Fibroblast of lung (primary cell): ENCODE results near the gene COL18A1. TPM values are rescaled to one million over a fixed set of nuclear protein-coding genes. Genes with fewer than 3 reads are reported as not detected.

ENCODE experiments used
- DNase-seq, 2 donors: peaks; one replicate each; pipeline versions ENCODE4 v3.0.0 to v3.0.0-alpha.2; 2010; ENCODE audit warnings: low read depth in 2 of 2
- H2AFZ ChIP-seq: 2 replicates; pipeline ENCODE4 v1.5.1; 2012; ENCODE audit warnings: low read length, control low read depth, inconsistent platforms
- H3K27ac ChIP-seq: 2 replicates; pipeline ENCODE4 v1.5.1; 2011; ENCODE audit warnings: low read length, control low read depth; ENCODE audit not compliant: insufficient read depth
- H3K27me3 ChIP-seq: 2 replicates; pipeline ENCODE4 v1.5.1; 2011; ENCODE audit warnings: mild to moderate bottlenecking, low read length; ENCODE audit not compliant: control insufficient read depth, insufficient read depth
- H3K36me3 ChIP-seq: 2 replicates; pipeline ENCODE4 v1.5.1; 2011; ENCODE audit warnings: low read length; ENCODE audit not compliant: control insufficient read depth, insufficient read depth
- H3K4me1 ChIP-seq: 2 replicates; pipeline ENCODE4 v1.5.1; 2011; ENCODE audit warnings: low read length; ENCODE audit not compliant: control insufficient read depth, insufficient read depth; ENCODE audit errors: extremely low read depth
- H3K4me2 ChIP-seq: 2 replicates; pipeline ENCODE4 v1.5.1; 2011; ENCODE audit warnings: low read length, control low read depth; ENCODE audit not compliant: insufficient read depth; ENCODE audit errors: extremely low read depth
- H3K4me3 ChIP-seq, 4 experiments: fragments of 200-600 bp in 1 of 4; sonication (generic) in 1 of 4; replicated peaks in 1 of 4; 2 replicates each; pipeline ENCODE4 v1.5.1; 2011 to 2016; ENCODE audit warnings: low read length in 4 of 4, low read depth in 3 of 4, mild to moderate bottlenecking in 3 of 4, control low read depth in 2 of 4, inconsistent platforms in 1 of 4, mixed read lengths in 1 of 4; ENCODE audit not compliant: insufficient read depth in 1 of 4; ENCODE audit errors: control extremely low read depth in 1 of 4
- H3K79me2 ChIP-seq: 2 replicates; pipeline ENCODE4 v1.5.1; 2012; ENCODE audit warnings: mild to moderate bottlenecking, low read length, inconsistent platforms; ENCODE audit not compliant: control insufficient read depth, insufficient read depth
- H3K9ac ChIP-seq: 2 replicates; pipeline ENCODE4 v1.5.1; 2011; ENCODE audit warnings: mild to moderate bottlenecking, low read length, control low read depth; ENCODE audit not compliant: insufficient read depth
- H3K9me3 ChIP-seq: 2 replicates; pipeline ENCODE4 v1.5.1; 2012; ENCODE audit warnings: low read depth, low read length; ENCODE audit not compliant: control insufficient read depth, insufficient read depth
- H4K20me1 ChIP-seq: 2 replicates; pipeline ENCODE4 v1.5.1; 2011; ENCODE audit warnings: low read length; ENCODE audit not compliant: control insufficient read depth, insufficient read depth; ENCODE audit errors: extremely low read depth
- EZH2 ChIP-seq: IDR thresholded peaks from 2 replicates; pipeline ENCODE4 v1.5.1; 2012; ENCODE audit warnings: low read length, control low read depth, mild to moderate bottlenecking; ENCODE audit errors: missing control alignments
- polyA plus RNA-seq, 2 donors: library from polyadenylated mRNA; depleted of rRNA in 1 of 2; stranded (reverse) in 1 of 2; unstranded in 1 of 2; fragments of >200 nt; gene quantifications; 2 replicates each; pipeline ENCODE4 v1.2.1, GENCODE V29; 2011 to 2012; ENCODE audit warnings: missing spikeins in 1 of 2
- total RNA-seq: library from RNA; depleted of rRNA; stranded (reverse); fragments of >200 nt; gene quantifications from 2 replicates; pipeline ENCODE4 v1.2.1, GENCODE V29; 2014
- TF ChIP-seq, protein P1 (sequence below), 2 donors: IDR thresholded peaks in 1 of 2; conservative IDR thresholded peaks in 1 of 2; 1 replicate in 1 of 2; 2 replicates in 1 of 2; pipeline ENCODE4 v1.5.1; 2011 to 2012; ENCODE audit warnings: low read length in 2 of 2, control low read depth in 1 of 2, inconsistent platforms in 1 of 2, low read depth in 1 of 2, mild to moderate bottlenecking in 1 of 2

The COL18A1 gene
- total and polyA plus RNA-seq, 2 donors (not counting 1 experiment from before 2014, with no cell fraction given) = 24.3 to 38.8 TPM

DNA sequence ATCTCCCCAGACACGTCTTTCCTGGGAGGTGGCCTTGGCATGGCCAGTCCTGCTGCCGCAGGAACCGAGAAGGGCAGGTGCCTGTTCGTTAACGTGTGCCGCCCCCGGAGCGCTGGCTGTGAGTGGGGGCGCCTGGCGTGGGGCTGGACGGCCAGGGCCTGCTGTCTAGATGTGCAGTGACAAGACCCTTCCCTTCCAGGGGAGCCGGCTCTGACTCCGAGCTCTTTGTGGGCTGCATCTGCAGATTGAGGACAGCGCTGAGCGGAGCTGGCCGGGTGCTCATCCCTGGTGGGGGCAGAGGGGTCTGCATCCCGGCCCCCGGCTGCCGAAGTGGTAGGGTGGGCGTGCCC, 13.0 kb downstream of the COL18A1 start:
- TF ChIP-seq EZH2 = no peak
- TF ChIP-seq, protein P1, sequence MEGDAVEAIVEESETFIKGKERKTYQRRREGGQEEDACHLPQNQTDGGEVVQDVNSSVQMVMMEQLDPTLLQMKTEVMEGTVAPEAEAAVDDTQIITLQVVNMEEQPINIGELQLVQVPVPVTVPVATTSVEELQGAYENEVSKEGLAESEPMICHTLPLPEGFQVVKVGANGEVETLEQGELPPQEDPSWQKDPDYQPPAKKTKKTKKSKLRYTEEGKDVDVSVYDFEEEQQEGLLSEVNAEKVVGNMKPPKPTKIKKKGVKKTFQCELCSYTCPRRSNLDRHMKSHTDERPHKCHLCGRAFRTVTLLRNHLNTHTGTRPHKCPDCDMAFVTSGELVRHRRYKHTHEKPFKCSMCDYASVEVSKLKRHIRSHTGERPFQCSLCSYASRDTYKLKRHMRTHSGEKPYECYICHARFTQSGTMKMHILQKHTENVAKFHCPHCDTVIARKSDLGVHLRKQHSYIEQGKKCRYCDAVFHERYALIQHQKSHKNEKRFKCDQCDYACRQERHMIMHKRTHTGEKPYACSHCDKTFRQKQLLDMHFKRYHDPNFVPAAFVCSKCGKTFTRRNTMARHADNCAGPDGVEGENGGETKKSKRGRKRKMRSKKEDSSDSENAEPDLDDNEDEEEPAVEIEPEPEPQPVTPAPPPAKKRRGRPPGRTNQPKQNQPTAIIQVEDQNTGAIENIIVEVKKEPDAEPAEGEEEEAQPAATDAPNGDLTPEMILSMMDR (conservative IDR thresholded peaks at IDR 0.05 in 1 of 2, IDR thresholded peaks at IDR 0.05 in 1 of 2; ENCODE audit: low read depth in 1 of 2, low read length in 2 of 2) = no peak
- Histone ChIP-seq H3K4me2 (no peak overlapping the region), H3K27me3 (no peaks in the 10 kb centered on the region), H3K36me3 (no peaks in the 10 kb centered on the region), H3K4me1 (no peaks in the 10 kb centered on the region), H3K9ac (no peak overlapping the region), H4K20me1 (no peaks in the 10 kb centered on the region), H2AFZ (no peak overlapping the region), H3K79me2 (peaks cover 3% of the 10 kb centered on the region), H3K4me3 (no peak overlapping the region), H3K27ac (no peak overlapping the region), H3K9me3 (no peaks in the 10 kb centered on the region)
- no peak for DNase-seq

DNA sequence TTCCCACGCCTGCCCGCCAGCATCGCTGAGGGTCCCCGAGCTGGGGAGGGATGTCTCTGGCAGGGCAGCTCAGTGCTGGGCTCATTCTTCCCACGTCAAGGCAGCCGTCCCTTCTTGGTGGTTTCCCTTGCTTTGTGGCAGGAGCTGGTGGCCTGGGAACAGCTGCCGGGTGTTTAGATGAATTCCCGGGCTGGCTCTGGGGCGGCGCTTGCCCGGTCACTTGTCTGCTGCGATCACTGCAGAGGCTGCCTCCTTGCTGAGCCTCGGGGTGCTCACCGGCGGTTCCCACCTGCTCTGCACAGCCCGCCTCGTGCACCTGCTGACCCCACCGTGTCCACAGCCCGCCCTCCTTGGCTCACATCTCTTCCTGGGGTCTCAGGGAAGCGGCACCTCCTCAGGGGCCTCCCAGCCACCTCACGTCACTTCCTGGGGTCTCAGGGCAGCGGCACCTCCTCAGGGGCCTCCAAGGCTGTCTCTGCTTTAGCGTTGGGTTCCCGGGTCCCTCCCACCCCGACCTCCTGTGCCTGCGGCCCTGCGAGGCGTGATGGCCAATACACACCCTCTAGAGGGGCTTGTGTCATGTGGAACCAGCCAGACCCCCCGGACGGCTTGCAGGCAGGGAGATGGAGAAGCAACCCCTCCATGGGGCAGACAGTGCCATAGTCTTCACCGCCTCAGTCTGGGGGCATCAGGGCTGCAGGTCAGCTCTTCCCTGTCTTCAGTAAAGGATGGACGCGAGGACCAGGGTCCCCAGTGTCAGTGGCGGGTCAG, 13.5 kb downstream of the COL18A1 start:
- H3K9ac ChIP-seq = no peak overlapping the region
- H3K27ac ChIP-seq = no peak overlapping the region
- H3K79me2 ChIP-seq = peaks cover 3% of the 10 kb centered on the region
- H3K36me3 ChIP-seq = no peaks in the 10 kb centered on the region
- no peak for DNase-seq
- H2AFZ ChIP-seq = no peak overlapping the region
- H3K27me3 ChIP-seq = no peaks in the 10 kb centered on the region
- H3K4me1 ChIP-seq = no peaks in the 10 kb centered on the region
- H3K4me3 ChIP-seq = no peak overlapping the region
- H3K4me2 ChIP-seq = no peak overlapping the region
- TF ChIP-seq EZH2 = no peak
- TF ChIP-seq, protein P1 (conservative IDR thresholded peaks at IDR 0.05 in 1 of 2, IDR thresholded peaks at IDR 0.05 in 1 of 2; ENCODE audit: low read depth in 1 of 2, low read length in 2 of 2) = no peak
- no peaks in the 10 kb centered on the region for H4K20me1 ChIP-seq
- H3K9me3 ChIP-seq = no peaks in the 10 kb centered on the region

DNA sequence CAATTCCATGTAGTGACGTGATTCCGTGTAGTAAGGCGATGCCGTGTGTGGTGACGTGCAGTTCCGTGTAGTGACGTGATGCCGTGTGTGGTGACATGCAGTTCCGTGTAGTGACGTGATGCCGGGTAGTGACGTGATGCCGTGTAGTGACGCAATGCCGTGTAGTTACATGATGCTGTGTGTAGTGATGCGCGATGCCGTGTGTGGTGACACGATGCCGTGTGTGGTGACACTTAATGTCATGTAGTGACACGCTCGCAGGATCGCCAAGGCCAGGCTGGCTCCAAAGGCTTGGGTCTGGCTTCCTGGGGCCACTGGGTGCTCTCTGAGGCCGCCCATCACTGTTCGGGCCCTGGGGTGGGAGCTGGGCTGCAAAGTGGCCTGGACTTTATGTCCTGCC, 14.2 kb downstream of the COL18A1 start:
- no peaks in the 10 kb centered on the region for H3K9me3 ChIP-seq
- TF ChIP-seq, protein P1 (conservative IDR thresholded peaks at IDR 0.05 in 1 of 2, IDR thresholded peaks at IDR 0.05 in 1 of 2; ENCODE audit: low read depth in 1 of 2, low read length in 2 of 2) = no peak
- TF ChIP-seq EZH2 = no peak
- no peak overlapping the region for H2AFZ ChIP-seq
- no peak overlapping the region for H3K9ac ChIP-seq
- H3K27me3 ChIP-seq = no peaks in the 10 kb centered on the region
- no peak overlapping the region for H3K4me3 ChIP-seq
- H4K20me1 ChIP-seq = no peaks in the 10 kb centered on the region
- no peak overlapping the region for H3K27ac ChIP-seq
- DNase-seq = no peak
- H3K79me2 ChIP-seq = peaks cover 3% of the 10 kb centered on the region
- H3K36me3 ChIP-seq = no peaks in the 10 kb centered on the region
- no peaks in the 10 kb centered on the region for H3K4me1 ChIP-seq
- no peak overlapping the region for H3K4me2 ChIP-seq
